HG03575 (cell line): ENCODE data around the gene FOXP1.

Experiments
- ATAC-seq: cut with Tn5 transposase; IDR thresholded peaks from one replicate; pipeline ENCODE4 v1.9.1; 2021; ENCODE audit not compliant: unreplicated experiment, insufficient number of reproducible peaks, low FRiP score; ENCODE audit errors: extremely low read depth

Gene FOXP1

DNA sequence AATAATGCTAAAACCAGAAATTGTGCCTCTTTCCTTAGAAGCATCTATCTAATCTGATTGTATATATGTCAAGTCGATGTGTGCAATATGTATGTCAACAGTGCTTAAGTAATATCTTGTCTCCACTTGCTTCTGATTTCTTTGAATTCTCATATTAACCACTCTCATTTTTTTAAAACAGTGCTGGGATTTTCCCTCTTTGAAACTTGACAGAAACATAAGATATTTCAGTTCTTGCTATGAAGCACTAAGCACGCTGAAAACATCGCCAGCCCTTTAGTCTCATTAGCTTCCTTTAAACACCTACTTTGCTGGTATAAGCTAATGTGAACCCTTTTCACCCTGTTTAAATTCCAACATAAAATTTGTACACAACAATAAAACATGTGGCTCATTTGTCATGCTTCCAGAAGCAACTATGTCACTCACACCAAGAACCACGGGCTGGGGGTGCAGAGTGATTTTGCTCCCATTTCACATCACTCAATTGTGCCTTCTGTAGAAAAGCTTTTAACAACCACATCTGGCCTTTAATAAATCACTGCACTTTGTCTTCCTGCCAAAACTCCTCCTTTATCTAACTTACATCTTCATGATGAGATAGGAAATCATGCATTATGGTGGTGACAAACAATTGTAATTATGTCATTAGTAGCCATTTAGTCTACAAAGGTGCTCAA, 185.2 kb downstream of the FOXP1 start:
- no peak for ATAC-seq

DNA sequence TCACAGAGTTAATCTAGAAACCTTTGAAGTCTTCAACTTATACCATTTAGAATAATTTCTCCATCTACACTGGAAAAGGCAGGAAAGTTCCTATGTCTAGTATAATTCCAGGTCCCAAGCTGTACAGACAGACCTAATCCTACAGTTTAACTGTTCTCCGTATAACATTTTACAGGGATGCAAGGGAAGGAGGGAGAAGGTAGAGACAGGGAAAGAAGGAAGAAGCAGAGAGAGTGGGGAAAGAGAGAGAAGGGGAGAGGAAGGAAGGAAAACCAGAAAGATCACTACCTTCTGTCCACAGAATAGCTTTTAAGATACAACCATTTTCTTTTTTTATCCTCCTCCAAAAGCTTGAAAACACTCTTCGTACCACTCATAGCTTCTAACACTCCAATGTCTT, 185.8 kb downstream of the FOXP1 start:
- no peak for ATAC-seq

DNA sequence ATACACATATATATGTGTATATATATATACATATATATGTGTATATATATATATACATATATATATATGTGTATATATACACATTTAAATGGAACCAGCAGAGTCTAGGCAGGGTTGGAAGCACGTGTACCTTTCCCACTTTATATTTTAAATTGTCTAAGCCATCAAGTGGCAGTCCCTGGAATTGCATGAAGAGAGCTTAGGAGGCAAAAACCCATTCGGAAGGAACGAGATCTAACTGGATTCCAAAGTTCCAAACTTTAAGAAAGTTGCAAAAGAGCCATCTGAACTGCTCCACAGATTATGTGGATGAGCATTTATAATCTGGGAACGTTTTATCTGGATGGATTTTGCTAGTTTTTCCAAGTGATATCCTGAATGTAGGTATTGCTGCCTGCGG, 186.5 kb downstream of the FOXP1 start:
- ATAC-seq = no peak

DNA sequence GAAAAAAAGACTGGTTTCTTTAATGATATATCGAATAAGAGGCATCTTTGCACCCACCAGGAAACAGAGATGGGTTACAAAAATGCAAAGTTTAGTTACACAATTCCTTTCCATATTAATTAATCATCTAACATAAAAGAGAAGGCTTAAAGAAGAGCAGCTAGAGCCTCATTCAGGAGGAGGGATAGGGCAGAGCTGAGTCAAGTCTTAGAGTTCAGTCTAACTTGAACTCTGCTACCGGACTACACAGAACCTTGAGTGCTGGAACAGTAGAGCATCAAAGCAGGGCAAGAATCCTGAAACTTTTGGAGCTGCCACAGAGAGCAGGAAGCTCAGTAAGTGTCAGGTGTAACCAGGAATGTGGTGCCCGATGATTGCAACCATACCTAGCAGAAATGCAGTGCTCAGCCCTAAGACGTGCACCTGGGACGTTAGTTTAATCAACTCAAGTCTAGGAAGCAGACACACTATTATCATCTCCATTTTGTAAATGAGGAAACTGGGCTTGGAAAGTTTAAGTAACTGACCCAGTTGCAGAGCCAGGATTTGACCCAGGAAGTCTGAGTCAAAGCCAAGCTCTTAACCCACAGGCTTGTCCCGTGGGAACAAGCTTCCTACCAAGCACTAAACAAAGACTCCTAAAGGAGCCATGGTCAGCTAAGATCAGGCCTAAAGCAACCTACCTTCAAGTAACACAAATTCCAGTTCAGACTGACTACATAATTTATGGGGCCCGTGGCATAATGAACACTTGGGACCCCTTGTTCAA, 187.4 kb downstream of the FOXP1 start:
- ATAC-seq = no peak

DNA sequence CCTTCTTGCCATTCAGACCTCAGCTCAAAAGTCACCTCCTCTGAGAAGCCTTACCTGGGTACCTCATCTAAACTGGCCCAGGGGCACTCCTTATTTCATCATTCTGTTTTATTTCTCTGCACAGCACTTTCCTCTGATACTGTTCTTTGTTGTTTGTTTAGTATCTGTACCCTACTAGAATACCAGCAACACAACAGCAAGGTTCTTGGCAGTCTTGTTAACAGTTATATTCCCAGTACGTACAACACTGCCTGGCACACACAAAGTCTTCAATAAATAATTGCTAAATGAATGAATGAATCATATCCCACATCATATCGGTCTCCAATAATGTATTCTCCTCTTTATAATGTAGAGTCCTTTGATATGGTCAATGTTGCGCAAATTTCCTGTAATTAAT, 188.1 kb downstream of the FOXP1 start:
- no peak for ATAC-seq

DNA sequence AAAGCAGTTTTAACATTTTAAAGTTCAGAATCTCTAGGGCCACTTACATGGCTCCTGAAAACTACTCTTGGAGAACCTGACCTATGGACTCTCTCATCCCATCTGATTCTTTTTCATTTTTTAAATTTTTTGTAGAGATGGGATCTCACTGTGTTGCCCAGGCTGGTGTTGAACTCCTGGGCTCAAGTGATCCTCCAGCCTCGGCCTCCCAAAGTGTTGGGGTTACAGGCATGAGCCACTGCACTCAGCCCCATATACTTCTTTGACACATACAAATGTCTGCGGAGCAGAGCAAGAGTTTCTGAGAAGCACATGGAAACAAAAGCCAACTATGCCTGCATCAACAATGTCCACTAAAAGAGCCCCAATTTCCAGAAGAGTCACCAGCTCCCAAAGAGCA, 189.8 kb downstream of the FOXP1 start:
- ATAC-seq = no peak

DNA sequence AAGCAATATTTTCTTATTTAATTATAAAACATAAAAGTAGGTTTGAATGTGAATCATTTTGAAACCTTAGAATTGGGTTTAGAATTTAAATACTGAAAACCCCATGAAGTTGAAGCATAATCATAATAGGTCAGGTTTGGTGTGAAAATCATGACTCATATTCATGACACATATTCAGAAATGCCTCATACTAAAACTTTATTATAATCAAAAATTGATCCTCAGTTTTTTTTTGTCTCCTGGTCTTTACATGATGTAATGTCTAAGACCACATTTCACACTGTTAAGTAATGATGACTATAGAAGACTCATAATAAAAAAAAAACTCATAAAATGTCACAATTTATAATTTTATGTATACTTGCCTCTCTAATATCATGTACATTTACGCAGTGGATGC, 190.4 kb downstream of the FOXP1 start:
- ATAC-seq = no peak

DNA sequence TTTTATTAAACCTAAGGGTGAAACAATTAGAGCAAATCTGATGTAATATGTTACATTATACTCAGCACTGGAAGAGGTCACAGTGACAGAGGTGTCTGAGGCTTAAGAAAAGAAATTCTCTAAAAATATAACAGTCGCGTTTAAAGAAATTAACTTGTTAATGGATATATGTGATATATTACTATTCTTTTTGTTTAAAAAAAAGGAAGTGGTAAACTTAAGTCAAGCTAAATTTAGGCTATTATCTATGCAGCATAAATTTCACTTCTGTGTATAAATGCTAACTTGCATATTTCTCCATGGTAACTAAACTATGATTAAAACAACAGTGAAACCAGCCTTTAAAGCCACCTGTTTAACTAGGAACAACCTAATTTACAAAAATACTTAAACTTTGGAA, 191.3 kb downstream of the FOXP1 start:
- ATAC-seq = peak; percentile 49

DNA sequence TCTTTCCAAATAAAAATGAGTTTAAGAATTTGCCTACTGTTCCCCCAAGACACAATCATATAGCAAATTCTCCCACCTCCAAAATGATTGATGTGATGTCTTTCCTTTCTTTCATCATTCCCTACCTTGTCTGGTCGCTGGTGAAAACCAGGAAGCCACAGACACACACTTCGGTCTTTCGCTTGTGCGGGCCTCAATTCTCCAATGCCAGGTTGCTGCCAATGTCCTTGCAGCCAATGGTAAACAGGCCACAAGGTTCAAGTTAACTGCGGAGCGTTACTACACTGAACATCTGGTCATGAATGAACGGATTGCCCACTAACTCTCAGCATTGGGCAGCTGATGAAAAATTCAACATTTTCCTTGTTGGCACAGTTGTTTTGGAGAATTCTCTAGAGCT, 192.2 kb downstream of the FOXP1 start:
- ATAC-seq = no peak

DNA sequence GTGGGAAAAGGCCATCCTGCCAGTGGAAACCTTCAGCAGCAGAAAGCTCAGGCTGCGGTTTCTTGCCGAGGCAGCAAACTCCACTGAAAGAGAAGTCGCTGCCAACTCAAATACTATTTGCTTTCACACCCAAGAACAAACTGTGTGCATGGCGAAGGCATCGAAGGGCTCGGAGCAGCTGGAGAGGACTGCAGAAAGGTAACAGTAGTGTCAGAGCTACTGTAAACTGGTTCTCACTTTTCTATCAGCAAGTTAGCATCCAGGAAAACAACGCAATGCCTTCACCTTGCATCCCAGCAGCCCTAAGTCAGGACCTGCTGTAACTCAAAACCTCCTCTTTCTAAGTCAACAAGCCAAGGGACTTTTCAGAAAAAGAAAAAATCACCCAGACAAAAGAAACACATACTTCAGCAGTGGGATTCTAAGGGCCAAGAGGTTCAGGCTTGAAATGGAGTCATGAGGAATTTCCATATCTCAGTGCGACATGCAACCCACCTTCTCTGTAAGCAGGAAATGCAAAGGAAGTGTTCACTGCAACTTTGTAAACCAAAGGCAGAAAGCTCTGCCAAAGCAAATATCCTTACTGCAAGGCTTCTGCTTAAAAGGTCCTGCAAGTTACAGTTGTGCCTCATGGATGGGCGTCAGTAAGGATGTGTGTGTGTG, 193.5 kb downstream of the FOXP1 start:
- no peak for ATAC-seq

DNA sequence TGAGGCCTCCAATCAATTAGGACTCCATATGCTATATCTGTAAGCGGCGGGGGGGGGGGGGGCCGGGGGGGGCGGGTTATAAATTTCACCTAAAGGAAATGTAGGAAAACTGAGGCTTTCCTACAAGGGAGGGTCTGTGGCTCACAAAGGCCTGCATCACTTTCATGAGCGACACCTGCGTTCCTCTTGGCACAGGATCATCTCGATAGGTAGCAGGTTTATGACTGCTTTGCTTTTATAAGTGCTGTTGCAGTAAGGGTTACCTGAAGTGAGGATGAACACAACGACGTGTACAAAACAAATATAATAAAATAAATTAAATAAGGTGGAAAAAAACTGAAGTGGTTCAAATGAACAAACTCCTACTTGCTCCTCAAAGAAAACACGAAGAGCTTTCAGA, 194.3 kb downstream of the FOXP1 start:
- ATAC-seq = no peak

DNA sequence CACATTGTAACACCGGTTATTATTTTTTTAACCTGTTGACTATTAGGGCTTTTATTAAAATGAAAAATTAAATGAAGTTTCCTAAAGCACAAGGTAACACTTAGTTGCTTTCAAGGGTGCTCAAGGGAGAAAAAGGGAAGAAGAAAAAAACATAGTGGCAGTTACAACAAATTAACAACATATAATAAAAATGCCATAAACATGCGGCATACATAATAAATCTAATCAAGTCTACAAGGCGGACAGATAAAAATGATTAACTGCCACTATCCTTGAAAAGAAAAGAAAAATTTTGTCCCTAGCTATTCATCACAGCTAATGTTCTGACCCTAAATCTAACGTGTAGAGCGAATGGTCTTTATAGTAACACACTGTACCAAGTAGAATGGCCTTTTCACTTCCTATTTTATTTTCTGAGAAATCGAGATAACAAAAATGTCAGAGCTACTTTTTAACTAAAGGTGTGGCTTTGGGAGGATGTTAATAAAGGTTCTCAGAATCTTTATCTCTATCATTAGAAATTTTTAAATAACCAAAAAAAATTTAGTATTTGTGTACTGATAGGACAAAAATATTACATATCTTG, 194.9 kb downstream of the FOXP1 start:
- ATAC-seq = no peak

DNA sequence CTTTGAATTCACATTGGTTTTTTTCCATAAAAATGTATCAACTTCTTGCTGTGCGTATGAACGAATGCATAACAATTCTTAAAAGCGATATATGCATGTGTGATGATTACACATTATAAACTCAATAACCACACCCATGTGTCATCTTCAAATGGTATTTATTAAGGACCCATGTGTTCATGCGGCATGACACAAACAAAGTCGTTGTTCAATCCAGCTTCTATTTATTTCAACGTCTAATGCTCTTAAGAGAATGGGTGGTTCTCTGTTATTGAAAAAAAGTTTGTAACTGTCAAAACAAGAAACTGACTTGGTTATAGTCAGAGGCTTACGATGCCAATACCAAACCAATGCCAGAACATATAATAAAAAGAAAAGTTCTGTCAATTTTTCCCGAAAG, 195.9 kb downstream of the FOXP1 start:
- ATAC-seq = no peak

DNA sequence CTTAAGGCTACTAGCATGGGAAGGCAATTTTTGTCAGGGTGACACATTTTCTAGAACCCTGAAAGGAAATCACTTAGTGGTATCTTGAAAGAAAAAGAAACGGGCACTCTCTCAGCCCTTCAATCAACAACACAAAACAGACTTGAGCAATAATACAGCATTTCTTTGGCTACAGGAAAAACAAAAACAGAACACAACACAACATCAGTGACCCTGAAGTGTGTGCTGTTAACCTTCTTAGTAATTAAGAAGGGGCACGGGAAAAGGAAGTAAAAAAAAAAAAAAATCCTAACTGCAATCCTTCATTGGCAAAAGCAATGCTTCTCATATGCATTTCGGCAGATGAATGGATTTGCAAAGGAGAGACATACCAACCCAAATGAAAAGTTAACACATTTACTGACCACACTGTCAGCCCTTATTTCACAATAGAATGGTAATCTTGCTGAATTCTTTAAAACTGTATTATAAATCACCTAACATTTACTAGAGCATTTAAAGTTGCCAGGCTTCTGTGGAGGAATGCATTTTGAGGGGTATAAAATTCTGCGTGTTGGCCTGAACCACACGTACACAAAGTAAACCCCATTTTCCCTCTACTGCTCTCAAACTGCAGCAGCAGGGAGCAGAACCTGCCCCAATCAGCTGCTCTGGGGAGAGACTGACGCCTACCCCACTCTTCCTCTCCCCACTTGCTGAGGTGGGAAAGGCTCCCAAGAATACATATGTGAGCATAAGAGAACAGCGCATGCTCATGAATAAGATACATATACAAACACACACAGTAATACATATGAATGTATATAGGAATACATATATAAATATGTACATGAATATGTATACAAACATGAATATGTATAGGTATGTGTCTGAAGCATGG, 198.5 kb downstream of the FOXP1 start:
- ATAC-seq = no peak

DNA sequence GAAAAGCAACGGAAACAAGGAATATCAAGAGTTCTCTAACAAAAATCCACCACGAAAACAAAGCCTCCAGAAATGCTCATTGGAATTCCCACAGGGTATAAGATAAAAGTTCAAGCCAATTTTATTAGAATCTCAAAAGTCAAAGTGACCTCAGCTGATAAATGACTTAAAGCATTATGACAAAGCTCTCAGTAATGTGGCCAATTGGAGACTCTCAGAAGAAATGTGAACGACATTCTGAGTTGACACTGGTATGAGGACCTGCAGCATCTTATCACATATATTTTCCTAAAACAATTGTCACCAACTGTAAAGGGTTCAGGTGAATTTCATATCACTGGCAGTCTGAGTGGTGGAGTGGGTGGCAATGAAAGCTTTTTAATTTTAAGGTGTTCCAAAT, 199.1 kb downstream of the FOXP1 start:
- no peak for ATAC-seq

DNA sequence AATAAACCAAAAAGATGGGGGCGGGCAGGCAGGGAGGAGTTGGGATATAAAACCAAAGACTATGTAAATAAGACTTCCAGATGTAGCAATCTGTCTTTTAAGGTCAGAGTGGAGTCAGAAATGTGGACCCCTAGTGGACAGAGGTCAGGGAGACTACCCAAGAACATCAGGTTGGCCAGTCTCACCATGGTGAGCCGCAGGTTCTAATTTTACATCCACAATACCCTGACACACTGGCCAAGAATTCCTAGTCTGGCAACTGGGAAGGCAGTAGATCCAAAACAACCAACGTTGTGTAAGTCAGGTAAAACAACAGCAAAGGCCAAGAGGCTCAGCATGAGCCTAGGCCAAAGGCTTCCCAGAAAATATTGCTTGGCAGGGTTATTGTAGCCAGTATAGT, 203.4 kb downstream of the FOXP1 start:
- ATAC-seq = no peak

DNA sequence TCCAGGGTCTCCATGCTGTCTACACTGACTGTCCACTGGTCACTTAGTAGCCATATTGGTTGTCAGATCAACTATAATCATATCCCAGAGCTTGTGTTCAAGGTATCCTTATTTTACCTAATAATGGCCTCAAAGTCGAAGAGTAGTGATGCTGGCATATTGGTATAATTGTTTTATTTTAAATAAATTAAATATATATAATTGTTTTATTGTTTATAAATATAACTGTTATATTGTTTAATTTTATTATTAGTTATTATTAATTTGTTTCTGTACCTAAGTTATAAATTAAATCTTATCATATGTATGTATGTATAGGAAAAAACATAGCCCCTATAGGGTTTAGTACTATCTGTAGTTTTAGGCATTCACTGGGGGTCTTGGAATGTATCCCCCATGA, 205.0 kb downstream of the FOXP1 start:
- ATAC-seq = no peak

DNA sequence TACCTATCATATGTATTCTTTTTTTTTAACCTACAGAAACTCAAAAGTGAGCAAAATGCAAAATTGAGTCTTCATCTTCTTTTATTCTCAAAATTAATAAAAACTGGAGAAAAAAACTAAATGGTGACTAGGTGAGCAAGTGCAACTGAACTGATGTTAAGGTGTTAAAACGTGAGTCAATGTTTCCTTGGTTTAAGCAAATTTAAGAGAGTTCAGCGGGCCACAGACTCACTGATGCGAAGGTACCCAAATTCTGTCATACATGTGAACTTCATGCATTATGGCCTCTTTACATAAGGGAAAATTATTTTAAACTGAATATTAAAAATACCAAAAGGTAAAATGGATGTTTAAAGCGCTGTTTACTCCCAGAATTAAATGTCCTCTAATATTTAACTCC, 206.6 kb downstream of the FOXP1 start:
- ATAC-seq = no peak

DNA sequence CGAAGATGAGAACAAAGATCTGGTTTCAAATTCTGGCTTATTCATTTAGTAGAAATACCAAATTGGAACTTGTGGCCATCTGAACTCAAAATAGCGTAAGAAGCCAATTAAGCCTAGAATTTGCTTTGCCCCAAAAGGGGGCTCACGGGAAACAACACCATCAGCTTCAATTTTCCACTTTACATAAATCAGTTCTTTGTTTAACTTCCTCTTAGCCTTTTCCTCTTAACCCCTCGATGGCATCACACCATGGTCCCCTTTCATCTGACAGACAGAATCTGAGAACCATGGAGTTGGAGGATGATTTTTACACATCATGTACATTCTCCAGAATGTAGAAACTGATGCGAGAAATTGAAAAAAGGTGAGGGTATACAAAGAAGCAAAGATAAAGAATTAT, 207.0 kb downstream of the FOXP1 start:
- ATAC-seq = no peak
